GM23338 (cell line): ENCODE measurements around the gene HSDL1.

Experiments used
- CREB1 ChIP-seq: fragments of 250-450 bp; sonication (Bioruptor Pico); IDR thresholded peaks from 2 replicates; pipeline ENCODE4 v1.5.0; 2020; ENCODE audit warnings: low read depth, mild to moderate bottlenecking, moderate library complexity
- CTCF ChIP-seq, 2 experiments: fragments of 200-600 bp in 1 of 2; sonication (generic) in 1 of 2; conservative IDR thresholded peaks; 2 replicates each; pipeline versions ENCODE4 v1.5.1 to v1.6.1; 2016 to 2017; ENCODE audit warnings: antibody characterized with exemption in 2 of 2, low read depth in 2 of 2, mild to moderate bottlenecking in 2 of 2, moderate library complexity in 1 of 2
- ETS1 ChIP-seq: IDR thresholded peaks from 2 replicates; pipeline ENCODE4 v1.6.1; 2016; ENCODE audit warnings: antibody characterized with exemption
- EZH2 ChIP-seq: fragments of 200-600 bp; sonication (generic); IDR thresholded peaks from one replicate; pipeline ENCODE4 v1.8.0; 2017; ENCODE audit warnings: antibody characterized with exemption, mild to moderate bottlenecking, low read depth; ENCODE audit not compliant: unreplicated experiment
- JUNB ChIP-seq: IDR thresholded peaks from one replicate; pipeline ENCODE4 v1.6.1; 2016; ENCODE audit warnings: antibody characterized with exemption; ENCODE audit not compliant: unreplicated experiment
- POLR2AphosphoS5 ChIP-seq: IDR thresholded peaks from 2 replicates; pipeline ENCODE4 v1.6.1; 2016; ENCODE audit warnings: antibody characterized with exemption, low read depth
- REST ChIP-seq: IDR thresholded peaks from one replicate; pipeline ENCODE4 v1.6.1; 2018; ENCODE audit warnings: antibody characterized with exemption; ENCODE audit not compliant: unreplicated experiment
- STAT1 ChIP-seq: IDR thresholded peaks from one replicate; pipeline ENCODE4 v1.6.1; 2016; ENCODE audit warnings: antibody characterized with exemption; ENCODE audit not compliant: unreplicated experiment

- peak in 1 of 2 experiments; percentile 44; a peak in 3 of 4 replicates for TF ChIP-seq CTCF (conservative IDR thresholded peaks at IDR 0.05; ENCODE audit: low read depth in 2 of 2)
- TF ChIP-seq REST, result no peak
- TF ChIP-seq JUNB, result no peak
- no peak for TF ChIP-seq EZH2
- no peak for TF ChIP-seq POLR2AphosphoS5
- no peak for TF ChIP-seq CREB1 (CRISPR knock-in tag)
- TF ChIP-seq STAT1, result no peak
- TF ChIP-seq ETS1, result no peak
These were observed 3.8 kb downstream of the HSDL1 start for GRCh38 chr16:84141143-84141670.
